GM13977 (cell line): Measurements from ENCODE around the gene WWP2.

Experiments
- DNase-seq: peaks from one replicate; pipeline ENCODE4 v3.0.0; 2012; ENCODE audit warnings: low spot score
- in situ Hi-C: fragments of 300-500 bp; cut with MboI; formaldehyde crosslinking; loops from one replicate; pipeline ENCODE4 v1.12.0; 2022; ENCODE audit warnings: low sequenced_read_pairs, low pct_unique_long_range_greater_than_20kb, mixed read lengths, inconsistent platforms; ENCODE audit not compliant: unreplicated experiment
- TF ChIP-seq, protein P1 (sequence below): IDR thresholded peaks from 2 replicates; pipeline ENCODE4 v1.5.1; 2012; ENCODE audit warnings: mild to moderate bottlenecking, control low read depth; ENCODE audit not compliant: insufficient read depth; ENCODE audit errors: extremely low read depth, missing control alignments

WWP2 gene

GRCh38 chr16:69732101-69732500 lies 30.0 kb upstream of the WWP2 start:
- in situ Hi-C loops, result no loop called here
- TF ChIP-seq, protein P1, sequence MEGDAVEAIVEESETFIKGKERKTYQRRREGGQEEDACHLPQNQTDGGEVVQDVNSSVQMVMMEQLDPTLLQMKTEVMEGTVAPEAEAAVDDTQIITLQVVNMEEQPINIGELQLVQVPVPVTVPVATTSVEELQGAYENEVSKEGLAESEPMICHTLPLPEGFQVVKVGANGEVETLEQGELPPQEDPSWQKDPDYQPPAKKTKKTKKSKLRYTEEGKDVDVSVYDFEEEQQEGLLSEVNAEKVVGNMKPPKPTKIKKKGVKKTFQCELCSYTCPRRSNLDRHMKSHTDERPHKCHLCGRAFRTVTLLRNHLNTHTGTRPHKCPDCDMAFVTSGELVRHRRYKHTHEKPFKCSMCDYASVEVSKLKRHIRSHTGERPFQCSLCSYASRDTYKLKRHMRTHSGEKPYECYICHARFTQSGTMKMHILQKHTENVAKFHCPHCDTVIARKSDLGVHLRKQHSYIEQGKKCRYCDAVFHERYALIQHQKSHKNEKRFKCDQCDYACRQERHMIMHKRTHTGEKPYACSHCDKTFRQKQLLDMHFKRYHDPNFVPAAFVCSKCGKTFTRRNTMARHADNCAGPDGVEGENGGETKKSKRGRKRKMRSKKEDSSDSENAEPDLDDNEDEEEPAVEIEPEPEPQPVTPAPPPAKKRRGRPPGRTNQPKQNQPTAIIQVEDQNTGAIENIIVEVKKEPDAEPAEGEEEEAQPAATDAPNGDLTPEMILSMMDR, result no peak
- no peak for DNase-seq

DNA sequence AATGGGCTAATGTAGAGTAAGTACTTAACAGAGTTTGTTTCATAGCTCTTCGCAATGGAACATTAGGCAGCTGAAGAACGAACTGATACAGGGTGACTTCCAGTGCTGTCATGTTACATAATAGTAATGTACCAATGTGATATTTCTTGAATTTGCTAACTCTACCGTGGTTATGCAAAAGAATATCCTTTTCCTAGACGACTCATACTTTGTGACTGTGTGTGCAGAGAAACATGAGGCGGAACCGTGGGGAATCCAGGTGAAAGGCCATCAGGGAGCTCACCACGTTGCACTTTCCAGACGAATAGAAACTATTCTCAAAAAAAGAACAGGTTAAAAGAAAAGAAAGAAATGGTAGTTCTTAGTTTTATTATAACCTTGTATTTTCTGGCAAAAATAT lies 20.6 kb upstream of the WWP2 start:
- in situ Hi-C loops, result no loop called here
- TF ChIP-seq, protein P1, result no peak
- DNase-seq, result no peak

GRCh38 chr16:69741951-69742904 lies 19.9 kb upstream of the WWP2 start:
- in situ Hi-C loops, result no loop called here
- TF ChIP-seq, protein P1, result no peak
- DNase-seq, result no peak

DNA sequence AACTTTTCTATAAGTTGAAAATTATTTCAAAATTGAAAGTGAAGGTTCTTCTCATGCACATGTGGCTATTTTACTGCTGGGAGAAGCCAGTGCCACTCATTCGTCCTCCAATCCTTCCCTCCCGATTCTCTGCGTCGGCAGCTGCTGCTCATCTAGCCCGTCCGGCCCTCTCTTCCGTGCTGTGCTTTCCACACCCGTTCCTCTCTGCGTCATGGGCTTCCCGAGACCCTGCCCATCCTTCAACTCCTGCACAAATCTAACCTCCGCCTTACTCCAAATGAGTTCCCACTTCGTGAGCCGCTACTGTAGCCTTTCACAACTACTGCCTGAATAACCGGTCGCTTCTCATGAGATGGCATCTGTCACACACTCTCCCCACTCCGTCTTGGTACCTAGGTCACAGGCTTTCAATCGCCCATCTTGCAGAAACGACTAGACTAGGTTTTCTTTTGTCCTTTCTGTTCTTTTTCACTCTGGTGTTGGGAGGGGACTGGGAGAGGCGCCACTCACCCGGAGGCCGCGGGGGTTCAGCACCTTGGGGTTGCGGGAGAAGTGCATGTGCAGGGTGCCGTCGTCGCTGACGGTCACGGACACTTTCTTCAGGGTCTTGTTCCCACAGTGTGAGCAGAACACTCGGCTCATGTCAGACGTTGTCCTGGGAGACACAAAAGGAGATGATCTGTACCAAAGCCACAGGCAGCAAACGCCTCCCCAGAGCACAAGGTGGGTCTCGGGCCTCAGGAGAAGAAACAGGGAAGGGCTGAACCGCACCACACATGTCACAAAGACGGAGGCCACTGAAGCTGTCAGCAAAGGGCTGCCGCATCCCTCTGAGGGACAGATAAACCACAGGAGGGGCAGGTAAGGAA lies 17.5 kb upstream of the WWP2 start:
- no peak for DNase-seq
- TF ChIP-seq, protein P1, result no peak
- in situ Hi-C loops, result no loop called here

GRCh38 chr16:69745232-69745612 lies 16.9 kb upstream of the WWP2 start:
- no peak for DNase-seq
- in situ Hi-C loops, result no loop called here
- TF ChIP-seq, protein P1, result no peak

GRCh38 chr16:69745959-69746358 lies 16.2 kb upstream of the WWP2 start:
- no peak for DNase-seq
- TF ChIP-seq, protein P1, result no peak
- in situ Hi-C loops, result no loop called here
